Putamen (tissue), 1 donor: ENCODE results near the gene HTR1E.
"Not testable (repeated sequence)": the region's sequence is repeated elsewhere in the genome, so short reads cannot be mapped to it uniquely, and the experiment has no call there.

Experiments used
- DNase-seq: peaks from one replicate; pipeline ENCODE4 v3.0.0-alpha.2; 2016; ENCODE audit warnings: low spot score

The HTR1E gene

GRCh38 chr6:86937219-86938079 lies at the start of gene HTR1E:
HTR1E (plus strand) TSS chr6:86937528; CDS start chr6:87015335, 77,807 bp downstream.
- peak; percentile 53 for DNase-seq

GRCh38 chr6:86888301-86888700 lies 49.0 kb upstream of the HTR1E start:
- no peak for DNase-seq

GRCh38 chr6:86897265-86897664 lies 40.1 kb upstream of the HTR1E start:
- not testable (repeated sequence) for DNase-seq

- DNase-seq, result no peak
Measured at GRCh38 chr6:86913795-86914194, 23.5 kb upstream of the HTR1E start.

GRCh38 chr6:86916393-86916792 lies 20.9 kb upstream of the HTR1E start:
- DNase-seq, result no peak

GRCh38 chr6:86927138-86927537 lies 10.2 kb upstream of the HTR1E start:
- DNase-seq, result not testable (repeated sequence)

GRCh38 chr6:86927859-86928258 lies 9.5 kb upstream of the HTR1E start:
- DNase-seq, result not testable (repeated sequence)

GRCh38 chr6:86934365-86934764 lies 3.0 kb upstream of the HTR1E start:
- DNase-seq, result no peak

- DNase-seq, result no peak
Measured at GRCh38 chr6:86936834-86937218, 502 bp upstream of the HTR1E start.

GRCh38 chr6:86938814-86939213 lies 1.5 kb downstream of the HTR1E start:
- DNase-seq, result no peak

- DNase-seq, result no peak
Measured at GRCh38 chr6:86941461-86941860, 4.1 kb downstream of the HTR1E start.

GRCh38 chr6:86942769-86943516 lies 5.6 kb downstream of the HTR1E start:
- no peak for DNase-seq

- DNase-seq, result no peak
Measured at GRCh38 chr6:86943819-86944407, 6.6 kb downstream of the HTR1E start.

GRCh38 chr6:86949771-86950170 lies 12.4 kb downstream of the HTR1E start:
- no peak for DNase-seq

- DNase-seq, result no peak
Measured at GRCh38 chr6:86952991-86953390, 15.7 kb downstream of the HTR1E start.

- DNase-seq, result no peak
Measured at GRCh38 chr6:86959656-86960055, 22.3 kb downstream of the HTR1E start.

GRCh38 chr6:86961455-86962200 lies 24.3 kb downstream of the HTR1E start:
- peak; percentile 40 for DNase-seq

- no peak for DNase-seq
Measured at GRCh38 chr6:86963352-86963751, 26.0 kb downstream of the HTR1E start.

GRCh38 chr6:86964029-86964579 lies 26.8 kb downstream of the HTR1E start:
- DNase-seq, result no peak

- DNase-seq, result no peak
Measured at GRCh38 chr6:86966271-86966670, 28.9 kb downstream of the HTR1E start.

- no peak for DNase-seq
Measured at GRCh38 chr6:86969573-86969972, 32.2 kb downstream of the HTR1E start.

GRCh38 chr6:86973088-86973487 lies 35.8 kb downstream of the HTR1E start:
- no peak for DNase-seq
